Sigmoid colon (tissue), 7 donors: ENCODE measurements around the gene OSBP. TPM values are rescaled to one million over a fixed set of nuclear protein-coding genes. Genes with fewer than 3 reads are reported as not detected.

Source experiments
- DNase-seq: peaks from one replicate; pipeline ENCODE4 v3.0.0-alpha.2; 2019
- H3K27ac ChIP-seq, 4 donors: fragments of 200-600 bp; sonication (generic); one replicate each; pipeline ENCODE4 v1.5.1; 2016 to 2019; ENCODE audit warnings: mild to moderate bottlenecking in 1 of 4
- H3K27me3 ChIP-seq, 3 donors: fragments of 200-600 bp; sonication (generic); one replicate each; pipeline ENCODE4 v1.5.1; 2019; ENCODE audit warnings: mild to moderate bottlenecking in 1 of 3
- H3K36me3 ChIP-seq, 4 donors: fragments of 200-600 bp; sonication (generic); one replicate each; pipeline ENCODE4 v1.5.1; 2016 to 2019
- H3K4me1 ChIP-seq, 4 donors: fragments of 200-600 bp; sonication (generic); one replicate each; pipeline ENCODE4 v1.5.1; 2017 to 2019
- H3K4me3 ChIP-seq, 4 donors: fragments of 200-600 bp; sonication (generic); one replicate each; pipeline ENCODE4 v1.5.1; 2017 to 2019; ENCODE audit warnings: mild to moderate bottlenecking in 2 of 4, moderate library complexity in 1 of 4
- H3K9me3 ChIP-seq, 4 donors: fragments of 200-600 bp in 3 of 4; sonication (generic) in 3 of 4; one replicate each; pipeline versions ENCODE4 v1.5.1 to v1.6.1; 2013 to 2019
- EP300 ChIP-seq, 4 donors: sonication (generic); formaldehyde crosslinking; IDR thresholded peaks; one replicate each; pipeline ENCODE4 v1.6.1; 2017; ENCODE audit warnings: antibody characterized with exemption in 4 of 4
- POLR2A ChIP-seq, 2 donors: fragments of 450-650 bp; IDR thresholded peaks; one replicate each; pipeline ENCODE4 v1.6.1; 2016; ENCODE audit warnings: antibody characterized with exemption in 2 of 2, mild to moderate bottlenecking in 2 of 2, moderate library complexity in 2 of 2
- POLR2AphosphoS5 ChIP-seq, 4 donors: sonication (generic); formaldehyde crosslinking; IDR thresholded peaks; one replicate each; pipeline ENCODE4 v1.6.1; 2017; ENCODE audit warnings: antibody characterized with exemption in 4 of 4
- WGBS, 2 donors: extraction: QIAGEN DNeasy Blood & Tissue Kit; methylation state at CpG; one replicate each; pipeline ENCODE4 v1.1.7; 2013; 5-methylcytosine and 5-hydroxymethylcytosine counted together
- intact Hi-C: fragments of 100-400 bp; cut with DNase I; formaldehyde crosslinking; loops from one replicate; pipeline ENCODE4 v1.15.1; 2023
- polyA plus RNA-seq, 3 donors: library from polyadenylated mRNA; stranded (reverse); fragments of 200-250 nt; gene quantifications; one replicate each; pipeline ENCODE4 v1.2.3, GENCODE V29; 2013
- small RNA-seq, 3 donors: library from RNA; depleted of rRNA; stranded (forward); fragments of <200 nt; gene quantifications; one replicate each; pipeline ENCODE3, GENCODE V24; 2016
- total RNA-seq, 4 donors: library from RNA; depleted of rRNA; stranded (reverse); fragments of >200 nt; gene quantifications; one replicate each; pipeline ENCODE4 v1.1.0, GENCODE V29; 2016
- TF ChIP-seq, protein P1 (sequence below), 4 experiments: fragments of 450-650 bp in 3 of 4; fragments of 200-600 bp in 1 of 4; IDR thresholded peaks; one replicate each; pipeline ENCODE4 v1.5.1; 2016 to 2019; ENCODE audit warnings: antibody characterized with exemption in 4 of 4, mild to moderate bottlenecking in 3 of 4, moderate library complexity in 2 of 4
- donor health status: healthy with polysubstance abuse.
- donor health status: Bipolar disorder and iron deficiency.
- donor health status: healthy.

OSBP gene
- total and polyA plus RNA-seq, 7 donors: 16.2 to 41.5 (median 27.5) TPM

DNA sequence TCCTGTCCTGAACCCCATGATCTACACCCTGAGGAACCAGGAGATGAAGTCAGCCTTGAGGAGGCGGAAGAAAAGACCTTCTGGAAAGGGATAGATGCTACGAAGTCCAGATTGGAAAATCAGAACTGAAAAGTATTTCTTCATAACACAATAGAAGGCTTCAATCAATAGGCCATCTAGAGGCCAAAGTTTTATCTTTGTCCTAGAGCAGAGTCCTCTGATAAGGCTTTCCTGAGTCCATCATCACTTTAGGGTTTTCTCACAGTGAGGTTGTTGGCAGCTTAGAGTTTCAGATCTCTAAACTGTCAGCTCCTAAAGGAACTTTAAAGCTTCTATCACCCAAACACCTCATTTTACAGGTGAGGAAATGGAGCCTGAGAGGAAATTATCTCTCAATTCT lies 83.0 kb downstream of the OSBP start:
- H3K27me3 ChIP-seq: no peaks in the 10 kb centered on the region
- no peak overlapping the region for H3K4me3 ChIP-seq
- WGBS, 2 donors: 83 to 85% methylated on average over 2 of the region's 2 CpGs
- peaks cover 0 to 7% (median 2%) of the 10 kb centered on the region in 4 donors for H3K4me1 ChIP-seq
- intact Hi-C loops: loop anchor here (10.0 kb wide), 1 partner anchor 272 kb away; no protein-coding TSS in a partner anchor
- TF ChIP-seq POLR2AphosphoS5 (IDR thresholded peaks at IDR 0.05) (no peak), POLR2A (IDR thresholded peaks at IDR 0.05) (no peak), EP300 (IDR thresholded peaks at IDR 0.05) (no peak)
- TF ChIP-seq, protein P1, sequence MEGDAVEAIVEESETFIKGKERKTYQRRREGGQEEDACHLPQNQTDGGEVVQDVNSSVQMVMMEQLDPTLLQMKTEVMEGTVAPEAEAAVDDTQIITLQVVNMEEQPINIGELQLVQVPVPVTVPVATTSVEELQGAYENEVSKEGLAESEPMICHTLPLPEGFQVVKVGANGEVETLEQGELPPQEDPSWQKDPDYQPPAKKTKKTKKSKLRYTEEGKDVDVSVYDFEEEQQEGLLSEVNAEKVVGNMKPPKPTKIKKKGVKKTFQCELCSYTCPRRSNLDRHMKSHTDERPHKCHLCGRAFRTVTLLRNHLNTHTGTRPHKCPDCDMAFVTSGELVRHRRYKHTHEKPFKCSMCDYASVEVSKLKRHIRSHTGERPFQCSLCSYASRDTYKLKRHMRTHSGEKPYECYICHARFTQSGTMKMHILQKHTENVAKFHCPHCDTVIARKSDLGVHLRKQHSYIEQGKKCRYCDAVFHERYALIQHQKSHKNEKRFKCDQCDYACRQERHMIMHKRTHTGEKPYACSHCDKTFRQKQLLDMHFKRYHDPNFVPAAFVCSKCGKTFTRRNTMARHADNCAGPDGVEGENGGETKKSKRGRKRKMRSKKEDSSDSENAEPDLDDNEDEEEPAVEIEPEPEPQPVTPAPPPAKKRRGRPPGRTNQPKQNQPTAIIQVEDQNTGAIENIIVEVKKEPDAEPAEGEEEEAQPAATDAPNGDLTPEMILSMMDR (IDR thresholded peaks at IDR 0.05): no peak
- H3K9me3 ChIP-seq: no peaks in the 10 kb centered on the region
- H3K27ac ChIP-seq: no peak overlapping the region
- H3K36me3 ChIP-seq: no peaks in the 10 kb centered on the region
- DNase-seq: no peak

DNA sequence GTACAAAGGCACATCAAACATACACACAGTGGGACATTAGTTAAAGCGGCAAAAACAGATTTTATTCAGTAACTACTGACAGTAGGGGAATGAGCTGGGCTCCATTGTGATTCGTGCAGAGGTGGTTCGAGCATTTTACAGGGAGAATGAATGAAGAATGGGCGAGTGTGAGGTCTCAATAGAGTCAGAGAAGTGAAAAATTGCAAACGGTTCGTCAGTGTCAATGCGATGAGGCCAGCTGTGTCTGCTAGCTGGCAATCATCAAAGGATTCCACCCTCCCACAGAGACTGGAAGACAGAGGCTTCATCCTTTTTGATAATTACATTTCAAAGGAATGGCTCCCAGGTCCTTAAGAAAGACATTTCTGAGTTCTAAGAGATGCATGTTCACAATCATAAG lies 86.9 kb downstream of the OSBP start:
- Histone ChIP-seq H3K4me1 (no peaks in the 10 kb centered on the region), H3K9me3 (no peaks in the 10 kb centered on the region), H3K36me3 (no peaks in the 10 kb centered on the region), H3K4me3 (no peak overlapping the region), H3K27me3 (no peaks in the 10 kb centered on the region), H3K27ac (no peak overlapping the region)
- TF ChIP-seq, protein P1 (IDR thresholded peaks at IDR 0.05): no peak
- TF ChIP-seq POLR2AphosphoS5 (IDR thresholded peaks at IDR 0.05): no peak
- TF ChIP-seq EP300 (IDR thresholded peaks at IDR 0.05): no peak
- no peak for TF ChIP-seq POLR2A (IDR thresholded peaks at IDR 0.05)
- intact Hi-C loops: no loop called here
- no peak for DNase-seq
- WGBS, 2 donors: 70 to 83% methylated on average over 7 of the region's 7 CpGs

Small RNA genes lying within 50 kb of the gene (small RNA-seq; reads per million reads assigned to genes)
- gene MIR3162: 0 reads per million in 3 donors

Other genes starting within 250 kb of the OSBP start
- not detected for gene OR5A2, start 189.4 kb downstream of the OSBP start, total RNA-seq
- gene OR5A2, start 189.4 kb downstream of the OSBP start, polyA plus RNA-seq: not detected
- gene OR5A1, start 179.3 kb downstream of the OSBP start, total RNA-seq: not detected
- gene OR5A1, start 179.3 kb downstream of the OSBP start, polyA plus RNA-seq: not detected
- not detected for gene OR4D6, start 158.8 kb downstream of the OSBP start, total RNA-seq
- gene OR4D6, start 158.8 kb downstream of the OSBP start, polyA plus RNA-seq: not detected
- not detected for gene OR4D10, start 142.5 kb downstream of the OSBP start, total RNA-seq
- gene OR4D10, start 142.5 kb downstream of the OSBP start, polyA plus RNA-seq: not detected
- not detected for gene OR4D11, start 112.2 kb downstream of the OSBP start, total RNA-seq
- gene OR4D11, start 112.2 kb downstream of the OSBP start, polyA plus RNA-seq: not detected
- gene OR4D9, start 104.2 kb downstream of the OSBP start, total RNA-seq: not detected
- not detected for gene OR4D9, start 104.2 kb downstream of the OSBP start, polyA plus RNA-seq
- 10 to 100 TPM; 11.0 to 16.9 (median 12.3) TPM for gene PATL1, start 53.3 kb upstream of the OSBP start, total RNA-seq
- 10 to 100 TPM; 17.4 to 21.2 (median 17.8) TPM for gene PATL1, start 53.3 kb upstream of the OSBP start, polyA plus RNA-seq
- gene OR10V1, start 98.1 kb upstream of the OSBP start, total RNA-seq: not detected
- not detected for gene OR10V1, start 98.1 kb upstream of the OSBP start, polyA plus RNA-seq
- 10 to 100 TPM in 3 of 4 donors, 1 to 10 TPM in 1; 9.7 to 19.3 (median 15.4) TPM for gene STX3, start 139.6 kb upstream of the OSBP start, total RNA-seq
- gene STX3, start 139.6 kb upstream of the OSBP start, polyA plus RNA-seq: 100 to 1,000 TPM in 1 of 3 donors, 10 to 100 TPM in 2; 39.2 to 120 (median 90.1) TPM
- gene MRPL16, start 195.0 kb upstream of the OSBP start, total RNA-seq: 10 to 100 TPM; 41.9 to 52.6 (median 44.9) TPM
- gene MRPL16, start 195.0 kb upstream of the OSBP start, polyA plus RNA-seq: 10 to 100 TPM; 63.7 to 79.5 (median 75.7) TPM
- not detected for gene CBLIF, start 229.7 kb upstream of the OSBP start, total RNA-seq
- gene CBLIF, start 229.7 kb upstream of the OSBP start, polyA plus RNA-seq: under 1 TPM in 1 of 3 donors, not detected in 2; 0.28 TPM